Psoas muscle (tissue), 8 donors: ENCODE measurements around the gene CT45A2. TPM values are rescaled to one million over a fixed set of nuclear protein-coding genes. Genes with fewer than 3 reads are reported as not detected.
"Not testable (repeated sequence)": the region's sequence is repeated elsewhere in the genome, so short reads cannot be mapped to it uniquely, and the experiment has no call there.

ENCODE experiments used
- ATAC-seq, 4 donors: fragments of 200-7000 bp; cut with Tn5 transposase; one replicate each; pipeline ENCODE4 v1.9.1; 2020; ENCODE audit warnings: moderate library complexity in 3 of 4, mild to moderate bottlenecking in 2 of 4
- DNase-seq, 2 donors: peaks; one replicate each; pipeline ENCODE4 v3.0.0-alpha.2; 2020
- H3K27ac ChIP-seq: fragments of 200-600 bp; one replicate; pipeline ENCODE4 v1.8.0; 2022
- H3K27me3 ChIP-seq, 3 donors: fragments of 200-600 bp in 1 of 3; one replicate each; pipeline versions ENCODE4 v1.6.1 to v1.8.0; 2013 to 2022; ENCODE audit warnings: low read length in 2 of 3, mild to moderate bottlenecking in 2 of 3, moderate library complexity in 1 of 3; ENCODE audit not compliant: insufficient read depth in 3 of 3
- H3K36me3 ChIP-seq, 2 donors: fragments of 200-600 bp in 1 of 2; one replicate each; pipeline versions ENCODE4 v1.6.1 to v1.8.0; 2013 to 2022; ENCODE audit warnings: low read depth in 1 of 2, mild to moderate bottlenecking in 1 of 2, moderate library complexity in 1 of 2; ENCODE audit not compliant: insufficient read depth in 1 of 2
- H3K4me1 ChIP-seq: fragments of 200-600 bp; one replicate; pipeline ENCODE4 v1.8.0; 2022
- H3K4me3 ChIP-seq: fragments of 200-600 bp; one replicate; pipeline ENCODE4 v1.8.0; 2022; ENCODE audit warnings: mild to moderate bottlenecking
- H3K9me3 ChIP-seq: fragments of 200-600 bp; one replicate; pipeline ENCODE4 v1.8.0; 2022
- WGBS, 3 donors: extraction: QIAGEN DNeasy Blood & Tissue Kit; methylation state at CpG; one replicate each; pipeline versions ENCODE4 v1.1.6 to v1.1.7; 2013; 5-methylcytosine and 5-hydroxymethylcytosine counted together
- intact Hi-C, 2 donors: fragments of 100-400 bp; cut with DNase I; formaldehyde crosslinking; loops; one replicate each; pipeline versions ENCODE4 v1.11.0 to v1.14.2; 2022
- long read RNA-seq, 2 donors: library from polyadenylated mRNA; unstranded; transcript quantifications; one replicate each; pipeline ENCODE4 v2.0.0, GENCODE V29; 2021
- polyA plus RNA-seq, 3 donors: library from polyadenylated mRNA; stranded (reverse); fragments of 200-250 nt; gene quantifications; one replicate each; pipeline ENCODE4 v1.2.3, GENCODE V29; 2013
- total RNA-seq, 4 donors: library from RNA; stranded (reverse); fragmentation: NEBNext Ultra II Directional in 2 of 4; extraction: Animal tissue kit (Norgen Biotek cat#: 25700) in 2 of 4; gene quantifications; one replicate each; pipeline versions ENCODE4 v1.2.1 to v1.2.4, GENCODE V29; 2021 to 2023
- donor health status: healthy with polysubstance abuse.
- donor health status: DM: no; HTN: no; CAD: no; lungs with moderate emphysema.
- donor health status: Bipolar disorder and iron deficiency.
- donor health status: healthy.
- donor health status: DM: yes; HTN: yes; CAD: no.
- donor health status: DM: no; HTN: no; CAD: no.
- donor health status: DM: no; HTN: no; CAD: no.
- donor health status: DM: yes; HTN: yes; CAD: no.

CT45A2 gene, protein sequence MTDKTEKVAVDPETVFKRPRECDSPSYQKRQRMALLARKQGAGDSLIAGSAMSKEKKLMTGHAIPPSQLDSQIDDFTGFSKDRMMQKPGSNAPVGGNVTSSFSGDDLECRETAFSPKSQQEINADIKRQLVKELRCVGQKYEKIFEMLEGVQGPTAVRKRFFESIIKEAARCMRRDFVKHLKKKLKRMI
- total RNA-seq (not detected), polyA plus RNA-seq (not detected)
- long read RNA-seq, donor 1: 0 reads
- long read RNA-seq, donor 2: 0 reads

DNA sequence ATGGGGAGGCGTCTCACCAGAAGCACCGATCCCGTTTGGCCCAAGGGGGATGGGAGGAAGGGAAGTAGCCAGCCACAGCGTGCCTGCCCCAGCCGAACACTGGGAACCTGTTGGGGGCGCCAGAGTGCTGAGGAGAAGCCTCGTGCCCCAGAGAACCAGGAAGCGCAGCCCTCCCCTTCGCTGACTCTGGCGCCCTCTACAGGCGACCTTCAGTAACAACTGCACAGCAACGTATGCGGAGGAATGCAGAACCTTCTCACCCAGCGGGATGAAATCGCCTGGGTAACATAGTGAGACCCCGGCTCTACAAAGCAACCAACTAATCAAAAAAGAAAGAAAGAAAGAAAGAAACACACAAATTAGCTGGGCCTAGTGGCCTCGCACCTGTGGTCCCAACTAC, at the start of gene CT45A2:
CT45A2 (minus strand) TSS at position 101 of the 400 bp plus-strand sequence. CDS start 3,747 bp downstream, outside the sequence.
- H3K36me3 ChIP-seq, ATAC-seq, H3K4me1 ChIP-seq, H3K27ac ChIP-seq, H3K4me3 ChIP-seq, DNase-seq, intact Hi-C loops, H3K27me3 ChIP-seq, H3K9me3 ChIP-seq: not testable (repeated sequence)
- WGBS, 3 donors: no CpG with 5 or more reads among the region's 17 CpGs

DNA sequence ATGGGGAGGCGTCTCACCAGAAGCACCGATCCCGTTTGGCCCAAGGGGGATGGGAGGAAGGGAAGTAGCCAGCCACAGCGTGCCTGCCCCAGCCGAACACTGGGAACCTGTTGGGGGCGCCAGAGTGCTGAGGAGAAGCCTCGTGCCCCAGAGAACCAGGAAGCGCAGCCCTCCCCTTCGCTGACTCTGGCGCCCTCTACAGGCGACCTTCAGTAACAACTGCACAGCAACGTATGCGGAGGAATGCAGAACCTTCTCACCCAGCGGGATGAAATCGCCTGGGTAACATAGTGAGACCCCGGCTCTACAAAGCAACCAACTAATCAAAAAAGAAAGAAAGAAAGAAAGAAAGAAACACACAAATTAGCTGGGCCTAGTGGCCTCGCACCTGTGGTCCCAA, 34.6 kb upstream of the CT45A2 start, which contains the start of gene CT45A8:
CT45A8 (minus strand) TSS at position 101 of the 400 bp plus-strand sequence. CDS start 3,755 bp downstream, outside the sequence.
- H3K36me3 ChIP-seq, H3K9me3 ChIP-seq, ATAC-seq, intact Hi-C loops, H3K27me3 ChIP-seq, H3K4me3 ChIP-seq, DNase-seq, H3K4me1 ChIP-seq, H3K27ac ChIP-seq: not testable (repeated sequence)
- WGBS, 3 donors: no CpG with 5 or more reads among the region's 17 CpGs

DNA sequence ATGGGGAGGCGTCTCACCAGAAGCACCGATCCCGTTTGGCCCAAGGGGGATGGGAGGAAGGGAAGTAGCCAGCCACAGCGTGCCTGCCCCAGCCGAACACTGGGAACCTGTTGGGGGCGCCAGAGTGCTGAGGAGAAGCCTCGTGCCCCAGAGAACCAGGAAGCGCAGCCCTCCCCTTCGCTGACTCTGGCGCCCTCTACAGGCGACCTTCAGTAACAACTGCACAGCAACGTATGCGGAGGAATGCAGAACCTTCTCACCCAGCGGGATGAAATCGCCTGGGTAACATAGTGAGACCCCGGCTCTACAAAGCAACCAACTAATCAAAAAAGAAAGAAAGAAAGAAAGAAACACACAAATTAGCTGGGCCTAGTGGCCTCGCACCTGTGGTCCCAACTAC, 17.4 kb upstream of the CT45A2 start, which contains the start of gene CT45A7:
CT45A7 (minus strand) TSS at position 101 of the 400 bp plus-strand sequence. CDS start 3,747 bp downstream, outside the sequence.
- H3K27me3 ChIP-seq, ATAC-seq, intact Hi-C loops, H3K4me1 ChIP-seq, H3K9me3 ChIP-seq, H3K36me3 ChIP-seq, DNase-seq, H3K4me3 ChIP-seq, H3K27ac ChIP-seq: not testable (repeated sequence)
- no CpG with 5 or more reads among the region's 17 CpGs for WGBS, 3 donors

DNA sequence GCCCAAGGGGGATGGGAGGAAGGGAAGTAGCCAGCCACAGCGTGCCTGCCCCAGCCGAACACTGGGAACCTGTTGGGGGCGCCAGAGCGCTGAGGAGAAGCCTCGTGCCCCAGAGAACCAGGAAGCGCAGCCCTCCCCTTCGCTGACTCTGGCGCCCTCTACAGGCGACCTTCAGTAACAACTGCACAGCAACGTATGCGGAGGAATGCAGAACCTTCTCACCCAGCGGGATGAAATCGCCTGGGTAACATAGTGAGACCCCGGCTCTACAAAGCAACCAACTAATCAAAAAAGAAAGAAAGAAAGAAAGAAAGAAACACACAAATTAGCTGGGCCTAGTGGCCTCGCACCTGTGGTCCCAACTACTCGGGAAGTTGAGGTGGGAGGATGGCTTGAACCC, 17.1 kb downstream of the CT45A2 start, which contains the start of gene CT45A6:
CT45A6 (minus strand) TSS at position 101 of the 400 bp plus-strand sequence. CDS start 3,794 bp downstream, outside the sequence.
- WGBS, 3 donors: no CpG with 5 or more reads among the region's 16 CpGs
- H3K4me1 ChIP-seq, H3K36me3 ChIP-seq, H3K27ac ChIP-seq, ATAC-seq, H3K9me3 ChIP-seq, DNase-seq, H3K4me3 ChIP-seq, H3K27me3 ChIP-seq, intact Hi-C loops: not testable (repeated sequence)

DNA sequence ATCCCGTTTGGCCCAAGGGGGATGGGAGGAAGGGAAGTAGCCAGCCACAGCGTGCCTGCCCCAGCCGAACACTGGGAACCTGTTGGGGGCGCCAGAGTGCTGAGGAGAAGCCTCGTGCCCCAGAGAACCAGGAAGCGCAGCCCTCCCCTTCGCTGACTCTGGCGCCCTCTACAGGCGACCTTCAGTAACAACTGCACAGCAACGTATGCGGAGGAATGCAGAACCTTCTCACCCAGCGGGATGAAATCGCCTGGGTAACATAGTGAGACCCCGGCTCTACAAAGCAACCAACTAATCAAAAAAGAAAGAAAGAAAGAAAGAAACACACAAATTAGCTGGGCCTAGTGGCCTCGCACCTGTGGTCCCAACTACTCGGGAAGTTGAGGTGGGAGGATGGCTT, 34.4 kb downstream of the CT45A2 start, which contains the start of gene CT45A5:
CT45A5 (minus strand) TSS at position 101 of the 400 bp plus-strand sequence. CDS start 3,774 bp downstream, outside the sequence.
- DNase-seq, H3K36me3 ChIP-seq, intact Hi-C loops, H3K27me3 ChIP-seq, H3K4me3 ChIP-seq, H3K4me1 ChIP-seq, H3K27ac ChIP-seq, ATAC-seq, H3K9me3 ChIP-seq: not testable (repeated sequence)
- no CpG with 5 or more reads among the region's 16 CpGs for WGBS, 3 donors

DNA sequence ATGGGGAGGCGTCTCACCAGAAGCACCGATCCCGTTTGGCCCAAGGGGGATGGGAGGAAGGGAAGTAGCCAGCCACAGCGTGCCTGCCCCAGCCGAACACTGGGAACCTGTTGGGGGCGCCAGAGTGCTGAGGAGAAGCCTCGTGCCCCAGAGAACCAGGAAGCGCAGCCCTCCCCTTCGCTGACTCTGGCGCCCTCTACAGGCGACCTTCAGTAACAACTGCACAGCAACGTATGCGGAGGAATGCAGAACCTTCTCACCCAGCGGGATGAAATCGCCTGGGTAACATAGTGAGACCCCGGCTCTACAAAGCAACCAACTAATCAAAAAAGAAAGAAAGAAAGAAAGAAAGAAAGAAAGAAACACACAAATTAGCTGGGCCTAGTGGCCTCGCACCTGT, 51.7 kb downstream of the CT45A2 start, which contains the start of gene CT45A3:
CT45A3 (minus strand) TSS at position 101 of the 400 bp plus-strand sequence. CDS start 3,747 bp downstream, outside the sequence.
- ATAC-seq, DNase-seq, intact Hi-C loops, H3K4me1 ChIP-seq, H3K36me3 ChIP-seq, H3K9me3 ChIP-seq, H3K27ac ChIP-seq, H3K4me3 ChIP-seq, H3K27me3 ChIP-seq: not testable (repeated sequence)
- WGBS, 3 donors: no CpG with 5 or more reads among the region's 17 CpGs

Other genes with a start within 250 kb of the CT45A2 start
- gene CT45A1, start 106.4 kb downstream of the CT45A2 start, total RNA-seq: not detected
- not detected for gene CT45A1, start 106.4 kb downstream of the CT45A2 start, polyA plus RNA-seq
- gene CT45A3, start 51.8 kb downstream of the CT45A2 start, total RNA-seq: not detected
- not detected for gene CT45A3, start 51.8 kb downstream of the CT45A2 start, polyA plus RNA-seq
- not detected for gene CT45A5, start 34.5 kb downstream of the CT45A2 start, total RNA-seq
- gene CT45A5, start 34.5 kb downstream of the CT45A2 start, polyA plus RNA-seq: not detected
- gene CT45A6, start 17.2 kb downstream of the CT45A2 start, total RNA-seq: not detected
- not detected for gene CT45A6, start 17.2 kb downstream of the CT45A2 start, polyA plus RNA-seq
- gene CT45A7, start 17.3 kb upstream of the CT45A2 start, total RNA-seq: not detected
- gene CT45A7, start 17.3 kb upstream of the CT45A2 start, polyA plus RNA-seq: not detected
- gene CT45A8, start 34.5 kb upstream of the CT45A2 start, total RNA-seq: not detected
- not detected for gene CT45A8, start 34.5 kb upstream of the CT45A2 start, polyA plus RNA-seq
- not detected for gene CT45A9, start 51.8 kb upstream of the CT45A2 start, total RNA-seq
- gene CT45A9, start 51.8 kb upstream of the CT45A2 start, polyA plus RNA-seq: not detected
- not detected for gene CT45A10, start 73.4 kb upstream of the CT45A2 start, total RNA-seq
- not detected for gene CT45A10, start 73.4 kb upstream of the CT45A2 start, polyA plus RNA-seq
- gene SAGE1, start 73.7 kb upstream of the CT45A2 start, total RNA-seq: not detected
- not detected for gene SAGE1, start 73.7 kb upstream of the CT45A2 start, polyA plus RNA-seq
- 10 to 100 TPM; 17.8 to 21.1 (median 20.4) TPM for gene MMGT1, start 154.0 kb upstream of the CT45A2 start, total RNA-seq
- 10 to 100 TPM in 2 of 3 donors, 1 to 10 TPM in 1; 8.9 to 18.5 (median 12.2) TPM for gene MMGT1, start 154.0 kb upstream of the CT45A2 start, polyA plus RNA-seq
- gene SLC9A6, start 165.4 kb upstream of the CT45A2 start, total RNA-seq: 10 to 100 TPM in 1 of 4 donors, 1 to 10 TPM in 3; 8.8 to 11.8 (median 9.1) TPM
- 10 to 100 TPM in 1 of 3 donors, 1 to 10 TPM in 2; 7.9 to 16.9 (median 8.0) TPM for gene SLC9A6, start 165.4 kb upstream of the CT45A2 start, polyA plus RNA-seq